Measurements from ENCODE around the gene OSBPL5.

The OSBPL5 gene

DNA sequence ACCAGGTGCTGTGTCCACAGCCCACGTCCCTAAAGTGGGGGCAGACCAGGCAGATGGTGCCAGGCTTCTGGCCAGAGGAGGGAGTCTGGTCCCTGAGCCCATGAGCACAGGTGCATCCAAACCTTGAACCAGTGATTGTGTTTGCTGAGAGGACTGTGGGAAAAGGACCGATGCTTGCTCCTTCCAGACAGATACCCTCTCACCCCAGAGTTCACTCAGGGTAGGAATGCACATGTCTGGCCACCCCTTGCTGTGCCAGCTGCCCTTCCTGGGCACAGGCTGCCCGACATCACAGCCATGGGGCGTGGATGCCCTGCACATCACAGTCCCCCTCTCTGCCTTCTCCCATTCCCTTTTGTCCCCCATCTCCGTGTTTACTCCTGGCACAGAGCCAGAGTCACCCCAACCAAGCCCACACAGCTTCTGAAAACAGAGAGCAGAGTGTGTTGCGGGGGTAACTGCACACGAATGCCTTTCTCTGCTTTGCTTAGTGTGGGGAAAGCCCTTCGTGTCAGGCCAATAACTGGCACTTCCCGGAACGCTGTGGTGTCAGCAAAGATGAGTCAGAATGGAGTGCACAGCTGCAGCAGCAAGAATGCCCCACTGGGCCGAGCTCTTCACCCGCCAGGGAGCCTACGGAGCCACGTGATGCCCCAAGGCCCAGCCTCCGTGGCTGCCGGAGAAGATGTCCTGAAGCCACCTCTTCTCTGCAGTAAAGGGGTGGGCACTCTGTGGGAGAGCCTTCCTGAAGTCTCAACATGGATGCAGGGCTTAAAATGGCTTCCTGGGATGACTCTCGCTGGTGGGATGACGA lies 115.5 kb downstream of the OSBPL5 start:
- H3K36me3 ChIP-seq: peaks cover 0 to 41% (median 20%) of the 10 kb centered on the region in 3 donors
- intact Hi-C loops (cut with DNase I; ENCODE audit: low total_unique reads): no loop called here
- peak; percentile 83 to 94 for DNase-seq
- TF ChIP-seq, protein P1, sequence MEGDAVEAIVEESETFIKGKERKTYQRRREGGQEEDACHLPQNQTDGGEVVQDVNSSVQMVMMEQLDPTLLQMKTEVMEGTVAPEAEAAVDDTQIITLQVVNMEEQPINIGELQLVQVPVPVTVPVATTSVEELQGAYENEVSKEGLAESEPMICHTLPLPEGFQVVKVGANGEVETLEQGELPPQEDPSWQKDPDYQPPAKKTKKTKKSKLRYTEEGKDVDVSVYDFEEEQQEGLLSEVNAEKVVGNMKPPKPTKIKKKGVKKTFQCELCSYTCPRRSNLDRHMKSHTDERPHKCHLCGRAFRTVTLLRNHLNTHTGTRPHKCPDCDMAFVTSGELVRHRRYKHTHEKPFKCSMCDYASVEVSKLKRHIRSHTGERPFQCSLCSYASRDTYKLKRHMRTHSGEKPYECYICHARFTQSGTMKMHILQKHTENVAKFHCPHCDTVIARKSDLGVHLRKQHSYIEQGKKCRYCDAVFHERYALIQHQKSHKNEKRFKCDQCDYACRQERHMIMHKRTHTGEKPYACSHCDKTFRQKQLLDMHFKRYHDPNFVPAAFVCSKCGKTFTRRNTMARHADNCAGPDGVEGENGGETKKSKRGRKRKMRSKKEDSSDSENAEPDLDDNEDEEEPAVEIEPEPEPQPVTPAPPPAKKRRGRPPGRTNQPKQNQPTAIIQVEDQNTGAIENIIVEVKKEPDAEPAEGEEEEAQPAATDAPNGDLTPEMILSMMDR (IDR thresholded peaks at IDR 0.05): peak; percentile 43 to 48
- H3K9me3 ChIP-seq: no peaks in the 10 kb centered on the region
- peaks cover 0 to 36% (median 25%) of the 10 kb centered on the region in 4 donors for H3K4me1 ChIP-seq
- no peak overlapping the region for H3K4me3 ChIP-seq
- H3K27ac ChIP-seq: peak overlapping the region; percentile 55 to 65
- no peaks in the 10 kb centered on the region for H3K27me3 ChIP-seq

DNA sequence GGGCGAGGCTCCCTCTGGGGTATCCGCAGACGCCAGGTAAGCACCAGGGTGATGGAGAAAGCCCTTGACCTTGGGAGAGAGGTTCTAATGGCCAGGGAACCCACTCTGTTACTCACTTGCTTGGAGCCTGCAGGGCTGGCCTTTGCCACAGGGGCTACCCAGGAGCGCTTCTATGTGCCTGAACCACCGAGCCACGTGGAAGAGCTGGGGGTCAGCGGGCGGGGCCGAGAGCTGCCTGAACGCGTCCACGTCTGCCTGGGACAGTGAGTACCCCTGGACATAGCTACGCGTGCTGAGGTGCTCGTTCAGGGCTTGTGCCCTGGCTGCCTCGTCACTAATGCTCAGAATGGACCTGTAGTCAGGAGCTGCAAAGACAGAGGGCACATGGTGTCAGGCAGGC lies 117.5 kb downstream of the OSBPL5 start:
- no peaks in the 10 kb centered on the region for H3K9me3 ChIP-seq
- no peaks in the 10 kb centered on the region for H3K27me3 ChIP-seq
- H3K27ac ChIP-seq: no peak overlapping the region
- H3K36me3 ChIP-seq: peaks cover 0 to 34% (median 12%) of the 10 kb centered on the region in 3 donors
- no peak for DNase-seq
- H3K4me1 ChIP-seq: peaks cover 0 to 56% (median 43%) of the 10 kb centered on the region in 4 donors
- intact Hi-C loops (cut with DNase I; ENCODE audit: low total_unique reads): no loop called here
- TF ChIP-seq, protein P1 (IDR thresholded peaks at IDR 0.05): no peak
- H3K4me3 ChIP-seq: no peak overlapping the region

DNA sequence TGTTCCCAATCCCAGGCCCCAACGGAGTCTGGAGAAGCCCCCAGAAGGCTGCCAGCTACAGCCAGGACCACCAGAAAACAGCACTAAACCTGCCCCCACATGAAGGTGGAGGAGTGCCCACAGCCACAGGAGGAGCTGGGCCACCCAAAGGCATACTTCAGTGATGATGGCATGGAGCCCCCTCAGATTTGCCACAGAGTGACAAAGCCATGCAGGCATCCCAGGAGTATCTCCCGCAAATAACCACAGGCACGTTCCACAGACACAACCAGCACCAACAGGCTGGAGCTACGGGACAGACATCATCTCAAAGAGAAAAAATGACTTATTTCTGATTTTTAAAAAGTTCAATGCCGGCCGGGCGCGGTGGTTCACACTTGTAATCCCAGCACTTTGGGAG lies 118.5 kb downstream of the OSBPL5 start:
- peaks cover 0 to 38% (median 17%) of the 10 kb centered on the region in 3 donors for H3K36me3 ChIP-seq
- H3K27ac ChIP-seq: no peak overlapping the region
- intact Hi-C loops (cut with DNase I; ENCODE audit: low total_unique reads): no loop called here
- H3K27me3 ChIP-seq: no peaks in the 10 kb centered on the region
- peaks cover 0 to 59% (median 46%) of the 10 kb centered on the region in 4 donors for H3K4me1 ChIP-seq
- TF ChIP-seq, protein P1 (IDR thresholded peaks at IDR 0.05): no peak
- no peak overlapping the region for H3K4me3 ChIP-seq
- no peak for DNase-seq
- H3K9me3 ChIP-seq: no peaks in the 10 kb centered on the region

DNA sequence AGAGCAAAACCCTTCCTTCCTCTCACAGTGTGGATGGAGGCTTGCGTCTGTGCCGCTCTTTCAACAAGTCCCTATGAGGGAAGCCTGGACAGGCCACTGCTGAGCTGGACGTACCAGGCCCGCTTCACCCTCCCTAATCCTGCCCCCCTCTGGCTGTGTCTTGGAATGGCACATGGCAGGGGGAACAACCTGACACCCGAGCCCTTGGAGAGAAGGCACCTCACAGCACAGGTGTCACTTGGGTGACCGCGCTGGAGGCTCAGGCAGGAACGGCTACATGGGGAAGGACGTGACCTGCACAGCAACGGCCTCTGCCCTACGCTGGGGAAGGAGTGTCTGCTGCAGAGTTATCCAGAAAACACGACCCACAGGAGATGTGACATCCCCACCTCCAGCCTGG lies 118.9 kb downstream of the OSBPL5 start:
- H3K9me3 ChIP-seq: no peaks in the 10 kb centered on the region
- no peak overlapping the region for H3K27ac ChIP-seq
- no peak for DNase-seq
- H3K4me1 ChIP-seq: peaks cover 0 to 56% (median 46%) of the 10 kb centered on the region in 4 donors
- intact Hi-C loops (cut with DNase I; ENCODE audit: low total_unique reads): no loop called here
- H3K4me3 ChIP-seq: no peak overlapping the region
- TF ChIP-seq, protein P1 (IDR thresholded peaks at IDR 0.05): no peak
- H3K27me3 ChIP-seq: no peaks in the 10 kb centered on the region
- H3K36me3 ChIP-seq: peaks cover 0 to 38% (median 21%) of the 10 kb centered on the region in 3 donors

DNA sequence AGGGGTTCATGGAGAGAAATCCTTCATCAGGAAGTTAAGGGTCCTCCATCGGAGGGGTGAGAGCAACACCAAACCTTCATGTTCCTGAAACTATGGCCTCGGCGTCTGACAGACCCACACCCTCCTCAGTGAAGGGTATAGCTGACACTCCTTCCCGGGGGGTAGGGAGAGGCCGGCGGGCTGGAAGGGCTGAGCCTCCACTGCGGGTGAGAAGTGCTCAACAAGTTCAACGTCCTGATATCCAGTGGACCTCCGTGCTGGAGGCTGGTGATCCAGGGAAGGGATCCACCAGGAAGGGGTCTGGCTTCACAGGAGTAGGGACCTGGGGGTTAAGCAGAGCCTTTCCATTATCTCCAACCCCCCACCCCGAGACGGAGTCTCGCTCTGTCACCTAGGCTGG lies 120.2 kb downstream of the OSBPL5 start:
- H3K27ac ChIP-seq: peak overlapping the region; percentile 78 to 85
- TF ChIP-seq, protein P1 (IDR thresholded peaks at IDR 0.05): no peak
- H3K27me3 ChIP-seq: no peaks in the 10 kb centered on the region
- H3K36me3 ChIP-seq: peaks cover 0 to 49% (median 31%) of the 10 kb centered on the region in 3 donors
- no peak overlapping the region for H3K4me3 ChIP-seq
- intact Hi-C loops (cut with DNase I; ENCODE audit: low total_unique reads): no loop called here
- no peaks in the 10 kb centered on the region for H3K9me3 ChIP-seq
- no peak for DNase-seq
- peaks cover 0 to 45% (median 36%) of the 10 kb centered on the region in 4 donors for H3K4me1 ChIP-seq

Measured in tibial artery (tissue), 4 donors.